ENCODE results near the gene NLRP2B.
"Not testable (repeated sequence)": the region's sequence is repeated elsewhere in the genome, so short reads cannot be mapped to it uniquely, and the experiment has no call there.

NLRP2B gene

GRCh38 chrX:57680160-57680559, at the start of gene NLRP2B:
Gene NLRP2B, minus strand, starts transcription at chrX:57680260.
- DNase-seq, result no peak
- in situ Hi-C loops (cut with HindIII; ENCODE audit: low pct_ligation_motif_present, low pct_unique_long_range_greater_than_20kb, low sequenced_read_pairs), result no loop called here

GRCh38 chrX:57725995-57726394, 45.9 kb upstream of the NLRP2B start:
- in situ Hi-C loops (cut with HindIII; ENCODE audit: low pct_ligation_motif_present, low pct_unique_long_range_greater_than_20kb, low sequenced_read_pairs); DNase-seq: not testable (repeated sequence)

DNA sequence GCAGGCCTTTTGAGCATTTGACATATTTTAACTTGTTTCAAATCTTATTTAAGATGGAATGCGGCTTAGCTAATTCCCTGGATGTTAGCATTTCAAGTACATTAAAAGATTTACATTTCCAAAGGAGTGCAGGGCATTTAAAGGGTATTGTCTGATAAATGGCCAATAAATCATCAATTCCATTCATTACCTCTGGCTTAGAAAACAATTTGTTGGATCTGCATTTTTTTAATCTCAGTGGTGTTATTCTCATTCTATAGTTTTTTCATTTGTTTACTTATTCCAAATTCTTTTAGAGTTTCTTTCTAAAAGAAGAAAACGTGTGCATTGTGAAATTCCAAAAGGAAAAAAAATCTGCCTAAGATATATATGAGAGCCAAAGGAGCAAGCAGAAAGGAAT, 1.3 kb upstream of the NLRP2B start:
- in situ Hi-C loops (cut with HindIII; ENCODE audit: low pct_ligation_motif_present, low pct_unique_long_range_greater_than_20kb, low sequenced_read_pairs), result no loop called here

GRCh38 chrX:57678686-57679428, 1.2 kb downstream of the NLRP2B start:
- in situ Hi-C loops (cut with HindIII; ENCODE audit: low pct_ligation_motif_present, low pct_unique_long_range_greater_than_20kb, low sequenced_read_pairs), result no loop called here
- DNase-seq, result no peak

More for the DNA sequence above, 1.3 kb upstream of the NLRP2B start:
- no peak for DNase-seq

DNA sequence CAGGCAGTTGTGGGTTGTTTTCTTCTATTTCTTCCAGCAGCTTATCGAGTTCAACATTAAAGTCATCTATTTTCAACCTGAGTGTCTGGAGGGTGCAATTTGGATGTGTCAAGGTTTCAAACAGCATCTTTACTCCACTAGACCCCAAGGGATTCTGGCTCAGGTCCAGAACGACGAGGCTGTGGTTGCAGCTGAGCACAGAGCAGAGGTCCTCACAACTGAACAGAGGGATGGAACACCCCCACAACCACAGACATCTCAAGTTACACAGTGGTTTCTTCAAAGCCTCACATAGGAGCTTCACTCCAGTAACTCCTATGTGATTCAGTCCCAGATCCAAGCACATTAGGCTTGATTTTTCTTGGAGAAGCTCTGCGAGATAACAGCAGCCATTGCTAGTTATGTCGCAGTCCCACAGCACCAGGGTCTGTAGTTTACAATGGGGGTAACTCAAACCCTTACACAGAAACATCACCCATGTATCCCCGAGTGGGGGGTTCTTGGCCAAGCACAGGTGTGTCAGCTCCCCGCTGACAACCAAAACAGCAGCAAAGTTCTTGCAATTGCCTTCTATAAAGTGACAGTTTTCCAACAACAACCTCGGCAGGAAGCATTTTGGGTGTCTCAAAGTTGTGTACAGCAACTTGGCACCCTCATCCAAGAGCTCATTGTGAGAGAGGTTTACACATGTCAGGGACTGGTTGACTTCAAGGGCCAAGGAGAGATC, 2.8 kb downstream of the NLRP2B start:
- in situ Hi-C loops (cut with HindIII; ENCODE audit: low pct_ligation_motif_present, low pct_unique_long_range_greater_than_20kb, low sequenced_read_pairs), result no loop called here
- DNase-seq, result no peak

DNA sequence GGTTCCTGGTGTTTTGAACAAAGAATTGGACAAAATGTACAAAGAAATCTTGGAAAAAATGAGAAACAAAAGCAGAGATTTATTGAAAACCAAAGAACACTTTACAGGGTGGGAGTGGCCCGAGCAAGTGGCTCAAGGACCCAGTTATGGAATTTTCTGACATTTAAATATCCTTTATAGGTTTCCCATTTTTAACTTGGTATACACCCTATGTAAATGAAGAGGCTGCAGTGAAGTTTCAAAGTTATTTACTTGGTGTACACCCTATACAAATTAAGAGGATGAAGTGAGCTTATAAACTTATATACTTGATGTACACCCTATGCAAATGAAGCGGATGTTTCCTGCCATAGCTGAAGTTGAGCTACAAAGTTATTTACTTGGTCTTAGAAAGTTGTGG, 4.7 kb downstream of the NLRP2B start:
- DNase-seq, result no peak
- in situ Hi-C loops (cut with HindIII; ENCODE audit: low pct_ligation_motif_present, low pct_unique_long_range_greater_than_20kb, low sequenced_read_pairs), result no loop called here

GRCh38 chrX:57674861-57675260, 5.2 kb downstream of the NLRP2B start:
- DNase-seq, result no peak
- in situ Hi-C loops (cut with HindIII; ENCODE audit: low pct_ligation_motif_present, low pct_unique_long_range_greater_than_20kb, low sequenced_read_pairs), result no loop called here

- no peak for DNase-seq
- in situ Hi-C loops (cut with HindIII; ENCODE audit: low pct_ligation_motif_present, low pct_unique_long_range_greater_than_20kb, low sequenced_read_pairs), result no loop called here
These were observed 10.1 kb downstream of the NLRP2B start for GRCh38 chrX:57669961-57670360.

GRCh38 chrX:57667010-57667409, 13.1 kb downstream of the NLRP2B start:
- no peak for DNase-seq
- in situ Hi-C loops (cut with HindIII; ENCODE audit: low pct_ligation_motif_present, low pct_unique_long_range_greater_than_20kb, low sequenced_read_pairs), result no loop called here

DNA sequence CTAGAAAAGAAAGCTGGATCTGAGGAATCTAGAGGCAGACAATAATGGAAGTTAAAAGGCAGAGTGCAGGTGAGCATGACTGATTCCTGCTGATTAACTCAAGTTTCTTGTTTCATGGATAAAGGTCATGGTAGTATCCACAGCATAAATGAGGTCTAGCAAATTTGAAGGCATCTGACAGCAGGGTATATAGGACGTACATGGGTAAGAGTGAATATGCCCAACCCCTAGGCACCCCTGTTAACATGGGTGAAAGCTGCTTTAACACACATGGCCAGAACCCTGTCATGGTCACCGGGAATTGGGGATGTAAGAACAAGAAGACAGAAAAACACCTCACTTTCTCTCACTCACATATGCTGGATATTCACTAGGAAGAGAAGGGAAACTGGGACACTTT, 25.0 kb downstream of the NLRP2B start:
- DNase-seq, result no peak
- in situ Hi-C loops (cut with HindIII; ENCODE audit: low pct_ligation_motif_present, low pct_unique_long_range_greater_than_20kb, low sequenced_read_pairs), result no loop called here

DNA sequence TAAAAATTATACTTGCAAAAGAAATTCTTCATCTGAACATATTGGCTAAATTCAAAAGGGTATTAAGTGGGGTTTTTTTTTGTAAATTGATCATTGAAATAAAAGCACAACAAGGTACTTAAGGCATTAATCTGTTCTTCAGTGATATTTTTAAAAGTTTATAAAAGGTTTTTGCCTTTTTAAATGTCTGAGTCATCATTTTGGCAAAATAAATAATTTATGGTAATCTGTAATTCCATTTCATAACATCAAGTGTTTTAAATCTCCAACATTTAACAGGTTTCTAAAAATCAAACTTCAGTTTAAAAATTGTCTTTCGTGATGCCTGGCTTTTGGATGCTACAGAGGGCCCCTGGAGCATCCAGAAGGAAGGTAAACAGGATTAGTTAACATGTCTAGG, 27.4 kb downstream of the NLRP2B start:
- no peak for DNase-seq
- in situ Hi-C loops (cut with HindIII; ENCODE audit: low pct_ligation_motif_present, low pct_unique_long_range_greater_than_20kb, low sequenced_read_pairs), result no loop called here

- no peak for DNase-seq
- in situ Hi-C loops (cut with HindIII; ENCODE audit: low pct_ligation_motif_present, low pct_unique_long_range_greater_than_20kb, low sequenced_read_pairs), result no loop called here
These were observed 28.7 kb downstream of the NLRP2B start for GRCh38 chrX:57651169-57651919.

- in situ Hi-C loops (cut with HindIII; ENCODE audit: low pct_ligation_motif_present, low pct_unique_long_range_greater_than_20kb, low sequenced_read_pairs), result no loop called here
- no peak for DNase-seq
These were observed 33.0 kb downstream of the NLRP2B start for GRCh38 chrX:57647020-57647419.

DNA sequence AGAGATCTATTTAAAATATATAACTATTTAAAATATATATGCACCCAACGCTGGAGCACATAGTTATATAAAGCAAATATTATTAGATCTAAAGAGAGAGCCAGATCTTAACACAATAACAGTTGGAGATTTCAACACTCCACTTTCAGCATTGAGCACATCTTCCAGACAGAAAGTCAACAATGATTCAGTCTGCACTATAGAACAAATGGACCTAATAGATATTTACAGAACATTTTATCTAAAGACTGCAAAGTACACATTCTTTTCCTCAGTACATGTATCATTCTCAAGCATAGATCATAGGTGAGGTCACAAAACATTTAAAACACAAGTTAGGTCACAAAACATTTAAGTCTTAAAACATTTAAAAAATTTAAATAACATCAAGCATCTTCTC, 36.4 kb downstream of the NLRP2B start:
- in situ Hi-C loops (cut with HindIII; ENCODE audit: low pct_ligation_motif_present, low pct_unique_long_range_greater_than_20kb, low sequenced_read_pairs), result no loop called here
- DNase-seq, result no peak

GRCh38 chrX:57641338-57641737, 38.7 kb downstream of the NLRP2B start:
- no peak for DNase-seq
- in situ Hi-C loops (cut with HindIII; ENCODE audit: low pct_ligation_motif_present, low pct_unique_long_range_greater_than_20kb, low sequenced_read_pairs), result no loop called here

DNA sequence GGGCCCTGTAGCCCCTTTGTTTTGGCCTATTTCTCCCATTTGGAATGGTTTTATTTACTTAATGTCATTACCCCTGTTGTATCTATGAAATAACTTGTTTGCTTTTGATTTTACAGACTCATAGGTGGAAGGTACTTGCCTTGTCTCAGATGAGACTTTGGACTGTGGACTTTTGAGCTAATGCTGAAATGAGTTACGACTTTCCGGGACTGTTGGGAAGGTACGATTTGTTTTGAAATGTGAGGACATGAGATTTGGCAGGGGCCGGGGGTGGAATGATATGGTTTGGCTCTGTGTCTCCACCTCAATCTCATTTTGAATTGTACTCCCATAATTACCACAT, 39.4 kb downstream of the NLRP2B start:
- in situ Hi-C loops (cut with HindIII; ENCODE audit: low pct_ligation_motif_present, low pct_unique_long_range_greater_than_20kb, low sequenced_read_pairs), result no loop called here
- no peak for DNase-seq

GRCh38 chrX:57629438-57629837, 50.6 kb downstream of the NLRP2B start:
- DNase-seq; in situ Hi-C loops (cut with HindIII; ENCODE audit: low pct_ligation_motif_present, low pct_unique_long_range_greater_than_20kb, low sequenced_read_pairs): not testable (repeated sequence)

Measured in ACHN (cell line).